HG03571 (cell line): Measurements from ENCODE around the gene TAF5L.
"Not testable (repeated sequence)": the region's sequence is repeated elsewhere in the genome, so short reads cannot be mapped to it uniquely, and the experiment has no call there.

Source experiments
- ATAC-seq: cut with Tn5 transposase; IDR thresholded peaks from one replicate; pipeline ENCODE4 v1.9.1; 2021; ENCODE audit not compliant: unreplicated experiment

Gene TAF5L

DNA sequence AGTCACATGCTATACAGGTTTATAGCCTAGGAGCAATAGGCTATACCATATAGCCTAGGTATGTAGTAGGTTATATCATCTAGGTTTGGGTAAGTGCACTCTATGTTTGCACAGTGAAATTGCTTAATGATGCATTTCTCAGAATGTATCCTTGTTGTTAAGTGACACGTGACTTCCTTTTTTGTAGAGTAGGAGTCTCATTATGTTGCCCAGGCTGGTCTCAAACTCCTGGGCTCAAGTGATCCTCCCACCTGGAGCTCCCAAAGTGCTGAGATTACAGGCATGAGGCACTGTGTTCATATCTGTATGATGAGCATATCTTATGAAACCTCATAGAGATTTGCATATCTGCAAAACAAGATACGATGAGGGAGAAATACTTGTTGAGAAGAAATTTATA lies 53.6 kb downstream of the TAF5L start:
- ATAC-seq, result no peak

DNA sequence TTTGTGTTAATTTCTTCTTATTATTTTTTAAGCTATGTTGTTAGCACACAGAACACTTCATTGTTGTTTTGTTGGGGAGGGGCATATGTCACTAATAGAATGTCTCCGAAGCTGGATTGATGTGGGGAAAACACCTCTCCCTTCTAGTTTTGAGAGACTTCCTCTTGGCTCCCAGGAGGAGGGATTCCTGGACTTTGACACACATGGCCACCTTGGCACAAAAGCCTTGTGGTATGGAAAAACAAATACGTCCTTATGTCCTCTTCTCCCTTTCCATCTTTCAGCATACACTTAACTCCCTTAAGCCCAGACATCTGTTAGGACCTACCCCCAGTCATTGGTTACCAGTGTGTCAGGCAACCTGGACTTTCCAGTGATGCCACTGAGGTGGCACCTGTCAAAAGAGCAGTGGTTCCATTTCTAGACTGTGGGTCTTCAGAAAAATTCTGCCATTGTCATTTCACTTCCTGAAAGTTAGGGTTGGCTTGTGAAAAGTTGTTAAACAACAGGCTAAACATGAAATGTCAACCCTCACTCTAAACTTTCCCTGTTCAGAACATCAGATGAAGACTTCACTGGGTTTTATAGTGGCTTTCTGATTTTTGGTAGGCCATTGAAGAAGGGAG lies 54.9 kb downstream of the TAF5L start:
- ATAC-seq, result no peak

DNA sequence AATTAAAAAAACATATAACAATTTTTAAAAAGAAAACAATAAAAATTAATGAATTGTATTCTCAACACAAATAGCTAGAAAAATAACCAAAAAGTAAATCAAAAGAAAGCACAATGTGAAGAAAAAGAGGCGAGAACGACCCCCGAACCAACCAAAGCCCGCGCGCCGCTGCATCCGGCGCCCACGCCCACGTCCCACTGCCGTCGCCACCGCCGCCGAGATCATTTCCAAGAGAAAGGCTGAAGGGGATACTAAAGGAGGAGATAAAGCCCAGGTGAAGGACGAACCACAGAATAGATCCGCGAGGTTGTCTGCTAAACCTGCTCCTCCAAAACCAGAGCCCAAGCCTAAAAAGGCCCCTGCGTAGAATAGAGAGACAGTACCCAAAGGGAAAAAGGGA lies 55.6 kb downstream of the TAF5L start:
- ATAC-seq, result no peak

DNA sequence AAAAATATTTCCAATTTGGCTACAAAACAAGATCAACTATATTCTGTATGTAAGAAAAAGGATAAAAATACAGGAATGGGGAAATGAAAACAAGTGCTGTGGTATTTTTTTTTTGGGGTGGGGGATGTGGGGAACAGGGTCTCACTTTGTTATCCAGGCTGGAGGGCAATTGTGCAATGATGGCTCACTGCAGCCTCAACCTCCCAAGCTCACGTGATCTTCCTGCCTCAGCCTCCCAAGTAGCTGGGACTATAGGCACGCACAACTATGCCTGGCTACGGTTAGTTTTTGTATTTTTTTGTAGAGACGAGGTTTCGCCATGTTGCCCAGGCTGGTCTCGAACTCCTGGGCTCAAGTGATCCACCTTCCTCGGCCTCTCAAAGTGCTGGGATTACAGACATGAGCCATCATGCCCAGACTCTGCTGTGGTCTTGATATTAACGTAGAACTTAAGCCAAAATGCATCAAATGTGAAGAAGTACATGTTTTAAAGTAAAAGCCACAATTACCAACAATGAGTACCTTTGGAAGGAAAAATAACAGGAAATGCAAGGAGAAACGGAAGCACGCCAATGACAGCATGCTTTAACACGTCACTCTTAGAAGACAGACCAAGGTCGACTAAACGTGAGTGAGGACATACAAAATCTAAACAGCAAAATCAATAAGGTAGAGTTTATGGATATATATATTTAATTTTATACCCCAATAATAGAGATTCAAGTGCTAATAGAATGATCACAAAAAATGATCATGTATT lies 58.6 kb downstream of the TAF5L start:
- no peak for ATAC-seq

DNA sequence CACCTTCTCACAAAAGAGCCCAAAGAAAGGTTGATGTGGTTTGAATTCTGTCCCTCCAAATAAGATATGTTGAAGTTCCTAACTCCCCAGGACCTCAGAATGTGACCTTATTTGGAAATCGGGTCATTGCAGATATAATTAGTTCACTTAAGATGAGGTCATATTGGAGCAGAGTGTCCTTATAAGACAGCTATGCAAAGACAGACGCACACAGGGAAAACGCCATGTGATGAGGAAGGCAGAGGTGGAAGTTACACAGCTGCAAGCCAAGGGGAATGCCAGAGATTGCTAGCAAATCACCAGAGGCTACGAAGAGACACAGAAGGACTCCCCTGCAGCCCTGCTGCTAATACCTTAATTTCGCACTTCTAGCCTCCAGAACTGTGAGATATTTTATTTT lies 62.2 kb downstream of the TAF5L start:
- no peak for ATAC-seq

DNA sequence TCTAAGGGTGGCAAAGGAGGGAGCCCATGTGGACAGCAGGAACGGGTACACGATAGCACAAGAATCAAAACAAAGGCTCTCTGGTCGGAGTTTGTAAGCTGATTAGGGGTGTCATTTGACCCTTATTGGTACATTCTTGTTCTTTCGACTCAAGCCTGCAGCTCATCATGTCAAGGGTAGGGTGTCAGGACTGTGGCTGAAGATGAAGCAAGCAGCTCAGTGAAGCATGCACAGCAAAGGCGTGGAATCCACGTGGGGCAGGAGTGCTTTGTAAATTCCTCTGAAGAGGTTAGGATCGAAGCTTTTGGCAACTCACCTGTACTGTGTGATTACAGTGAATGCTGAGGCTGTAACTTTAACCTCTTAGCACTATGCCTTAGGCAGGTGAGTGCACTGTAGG lies 62.7 kb downstream of the TAF5L start:
- ATAC-seq, result no peak

DNA sequence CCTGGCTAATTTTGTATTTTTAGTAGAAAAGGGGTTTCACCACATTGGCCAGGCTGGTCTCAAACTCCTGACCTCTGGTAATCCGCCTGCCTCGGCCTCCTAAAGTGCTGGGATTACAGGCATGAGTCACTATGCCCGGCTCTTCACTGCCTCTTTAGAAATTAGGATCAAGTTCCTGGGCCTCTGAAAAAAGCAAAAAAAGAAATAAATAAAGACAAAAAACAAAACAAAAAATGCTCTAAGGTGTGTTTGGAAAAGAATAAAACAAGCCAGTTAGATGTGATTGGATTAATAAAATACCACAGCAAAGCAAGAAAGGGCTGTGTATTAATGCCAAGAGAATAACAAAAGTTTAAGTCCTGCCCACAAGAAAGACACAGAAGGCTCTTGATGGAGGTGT lies 63.2 kb downstream of the TAF5L start:
- no peak for ATAC-seq

DNA sequence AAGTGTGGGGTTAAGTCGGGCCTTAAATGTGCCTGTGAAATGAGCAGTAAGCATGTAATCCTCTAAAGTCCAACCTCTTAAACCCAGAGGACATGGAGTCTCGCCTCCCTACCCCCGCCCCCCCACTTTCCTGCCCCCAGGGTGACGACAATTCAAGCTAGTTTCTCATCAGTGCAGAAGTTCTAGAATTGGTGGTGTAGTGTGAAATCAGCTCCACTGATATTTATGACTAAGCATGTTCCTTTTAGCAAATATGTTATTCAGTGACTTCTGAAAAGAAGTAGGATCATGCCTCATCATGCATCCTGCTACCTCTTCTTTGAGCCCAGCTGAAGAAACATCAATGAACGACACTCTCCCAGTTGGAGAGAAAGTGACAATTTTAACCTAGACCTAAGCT lies 64.8 kb downstream of the TAF5L start:
- ATAC-seq, result no peak

DNA sequence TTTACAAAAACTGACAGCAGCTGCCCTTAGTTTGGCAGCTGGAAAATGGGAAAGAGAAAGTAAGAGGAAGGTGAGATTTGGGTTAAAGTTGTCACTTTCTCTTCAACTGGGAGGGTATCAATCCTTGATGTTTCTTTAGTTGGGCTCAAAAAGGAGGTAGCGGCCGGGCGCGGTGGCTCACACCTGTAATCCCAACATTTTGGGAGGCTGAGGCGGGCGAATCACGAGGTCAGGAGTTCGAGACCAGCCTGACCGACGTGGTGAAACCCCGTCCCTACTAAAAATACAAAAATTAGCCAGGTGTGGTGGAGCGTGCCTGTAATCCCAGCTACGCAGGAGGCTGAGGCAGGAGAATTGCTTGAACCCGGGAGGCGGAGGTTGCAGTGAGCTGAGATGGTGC lies 65.8 kb downstream of the TAF5L start:
- ATAC-seq, result not testable (repeated sequence)

DNA sequence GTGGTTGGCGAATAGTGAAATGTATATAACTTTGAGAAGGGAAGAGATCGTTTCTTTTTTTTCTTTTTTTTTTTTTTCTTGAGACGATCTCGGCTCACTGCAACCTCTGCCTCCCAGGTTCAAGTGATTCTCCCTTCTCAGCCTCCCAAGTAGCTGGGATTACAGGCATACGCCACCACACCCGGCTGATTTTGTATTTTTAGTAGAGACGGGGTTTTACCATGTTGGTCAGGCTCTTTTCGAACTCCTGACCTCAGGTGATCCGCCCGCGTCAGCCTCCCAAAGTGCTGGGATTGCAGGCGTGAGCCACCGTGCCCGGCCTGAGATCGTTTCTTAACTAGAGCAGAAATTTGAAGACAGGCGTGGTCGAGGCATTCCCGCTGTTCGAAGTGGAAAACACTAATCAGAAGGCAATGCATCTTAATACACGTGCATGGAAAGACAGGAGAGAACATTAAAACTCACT lies 66.6 kb downstream of the TAF5L start:
- ATAC-seq, result not testable (repeated sequence)

DNA sequence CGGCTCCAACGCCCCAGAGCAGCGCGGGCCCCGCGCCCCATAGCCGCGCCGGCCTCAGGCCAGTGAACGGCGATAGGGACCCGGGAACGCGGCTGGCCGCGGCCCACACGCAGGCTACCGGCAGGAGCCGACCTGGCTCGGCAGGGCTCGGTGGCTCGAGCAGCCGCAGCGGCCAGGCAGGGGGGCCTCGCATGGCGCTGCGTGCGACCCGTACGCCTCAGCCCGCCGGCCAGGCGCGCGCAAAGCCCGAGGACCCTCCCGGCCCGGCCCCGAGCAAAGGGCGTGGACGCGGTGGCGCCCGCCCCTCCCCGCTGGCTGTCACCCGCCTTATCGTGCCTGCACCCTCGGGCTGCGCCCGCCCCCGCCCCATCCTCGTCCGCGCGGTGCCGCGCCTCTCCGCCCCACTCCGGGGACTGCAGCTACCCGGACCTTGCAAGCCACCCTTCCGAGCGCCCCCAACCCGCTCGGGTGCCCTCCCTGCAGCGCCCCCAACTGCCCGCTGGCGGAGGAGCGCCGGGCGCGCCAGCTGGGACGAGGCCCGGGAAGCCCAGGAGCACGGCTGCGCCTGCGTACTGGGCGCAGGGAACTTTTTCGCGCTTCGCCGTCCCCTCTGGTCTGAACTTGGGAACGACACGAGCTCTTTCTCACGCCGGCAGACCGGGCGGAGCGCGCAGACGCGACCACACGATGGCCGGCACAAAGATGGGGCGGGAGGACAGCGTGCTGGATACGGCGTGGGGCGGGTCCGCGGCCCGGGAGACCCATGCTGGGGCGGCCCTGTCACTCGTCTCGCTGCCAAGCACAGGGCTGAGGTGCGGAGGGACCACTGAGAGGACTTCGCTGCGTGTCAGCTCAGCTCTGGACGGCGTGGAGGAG lies 67.2 kb downstream of the TAF5L start, which contains the start of gene ABCB10:
Gene ABCB10 (minus strand): TSS at position 248 of the 876 bp plus-strand sequence. CDS start 55 bp downstream, at position 193.
- ATAC-seq, result peak; percentile 82

DNA sequence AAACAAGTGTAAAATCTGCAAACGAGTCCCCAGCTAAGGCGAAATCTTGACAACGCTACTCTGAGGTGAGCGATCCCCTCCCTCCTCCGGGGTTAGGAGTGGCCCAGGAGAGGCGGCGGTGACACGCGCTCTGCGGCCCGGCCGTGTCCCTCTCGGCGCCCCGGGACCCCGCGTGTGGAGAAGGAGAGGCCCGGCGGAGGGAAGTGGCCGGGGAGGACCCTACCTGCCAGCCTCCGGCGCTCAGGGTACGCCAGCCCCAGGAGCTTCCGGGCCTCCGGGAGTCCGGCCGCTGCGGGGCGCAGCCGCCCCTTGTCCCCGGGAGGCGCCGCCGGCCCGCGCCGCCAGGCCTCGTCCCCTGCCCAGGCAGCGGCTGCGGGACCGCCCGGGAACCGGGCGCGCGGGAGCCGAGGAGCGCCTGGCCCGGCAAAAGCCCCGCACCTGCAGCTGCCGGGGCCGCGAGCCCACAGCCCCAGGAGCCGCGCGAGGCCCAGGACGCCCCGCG lies 68.0 kb downstream of the TAF5L start:
- ATAC-seq, result peak; percentile 35

DNA sequence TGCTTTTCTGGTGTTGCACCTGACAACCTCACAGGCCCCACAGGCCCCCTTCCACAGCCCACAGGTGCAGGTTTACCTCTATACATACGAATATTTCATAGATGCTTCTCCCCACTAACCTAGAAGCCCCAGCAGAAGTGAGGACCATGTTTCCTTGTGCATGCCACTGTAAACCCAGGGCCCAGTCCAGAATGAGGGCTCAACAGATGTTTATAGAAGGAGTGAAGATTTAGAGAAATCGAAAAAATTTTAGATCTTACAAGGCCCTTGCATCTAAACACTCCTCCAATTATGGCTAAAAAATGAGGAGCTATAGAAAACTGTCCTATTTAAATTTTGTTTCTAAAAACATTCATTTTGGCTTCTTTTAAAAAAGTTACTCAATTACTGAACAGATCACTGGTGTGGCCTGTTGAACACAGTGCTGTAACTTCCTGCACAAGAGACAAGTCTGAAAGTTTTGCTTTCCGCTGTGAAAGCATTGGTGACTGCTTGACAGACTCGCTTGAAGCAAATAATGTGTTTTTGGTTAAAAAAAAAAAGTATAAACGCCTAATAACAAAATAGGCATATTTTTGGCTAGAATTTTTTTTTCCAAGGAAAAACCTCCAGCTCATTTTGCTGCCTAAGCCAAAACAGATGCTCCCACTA lies 68.6 kb downstream of the TAF5L start:
- ATAC-seq, result no peak

DNA sequence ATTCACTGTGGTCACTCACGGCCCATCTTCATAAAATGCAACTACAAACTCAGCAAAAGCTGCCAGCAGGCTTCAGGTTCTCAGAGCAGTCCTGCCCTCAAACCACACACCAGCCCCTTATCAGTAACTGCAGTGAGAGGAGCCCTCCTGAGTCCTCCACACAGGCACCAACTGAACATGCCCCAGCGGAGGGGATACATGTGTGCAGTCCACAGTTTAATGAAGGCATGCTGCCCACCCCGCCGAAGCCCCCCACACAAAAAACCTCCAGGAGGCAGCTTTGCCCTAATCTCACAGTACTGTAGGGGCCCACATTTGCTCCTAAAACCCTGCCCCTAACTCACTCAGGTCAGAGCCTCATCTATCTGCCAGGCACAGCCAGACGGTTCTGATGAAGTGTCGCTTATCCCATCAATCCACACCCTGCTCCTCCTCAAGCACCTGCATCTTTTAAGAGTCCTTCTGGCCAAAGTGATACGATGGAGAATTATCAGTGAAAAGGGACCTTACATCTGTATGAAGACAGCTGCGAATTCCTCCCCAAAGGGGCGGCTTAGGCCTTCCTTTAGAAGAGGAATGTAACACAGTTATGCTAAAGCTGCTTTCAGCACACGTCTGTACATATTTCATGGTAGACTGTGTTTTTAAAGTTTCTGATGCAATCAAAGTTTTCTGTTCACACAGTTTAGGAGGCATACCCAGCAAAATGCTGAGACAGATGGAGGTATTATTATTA lies 70.9 kb downstream of the TAF5L start:
- no peak for ATAC-seq

DNA sequence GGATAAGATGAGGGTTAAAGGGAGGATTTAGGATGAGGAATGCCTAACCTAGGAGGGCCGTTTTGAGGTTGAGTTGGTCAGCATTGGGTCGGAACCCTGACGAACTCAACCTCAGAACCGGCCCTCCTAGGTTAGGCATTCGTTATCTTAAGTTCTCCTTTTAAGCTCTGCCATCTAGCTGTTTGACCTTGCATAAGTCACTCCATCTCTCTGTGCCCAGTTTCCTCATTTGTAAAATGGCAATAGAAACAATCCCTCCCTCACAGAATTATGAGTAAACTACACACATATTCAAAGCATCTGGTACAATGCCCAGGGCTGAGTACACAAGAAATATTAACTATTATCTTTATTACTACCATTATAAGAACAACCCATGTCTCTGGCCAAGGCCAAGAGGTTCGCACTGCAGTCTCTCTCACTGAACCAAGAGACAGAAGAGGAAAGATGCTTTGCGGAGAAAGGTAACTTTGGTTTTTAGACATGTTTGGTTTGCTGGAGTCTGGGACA lies 72.2 kb downstream of the TAF5L start:
- no peak for ATAC-seq

DNA sequence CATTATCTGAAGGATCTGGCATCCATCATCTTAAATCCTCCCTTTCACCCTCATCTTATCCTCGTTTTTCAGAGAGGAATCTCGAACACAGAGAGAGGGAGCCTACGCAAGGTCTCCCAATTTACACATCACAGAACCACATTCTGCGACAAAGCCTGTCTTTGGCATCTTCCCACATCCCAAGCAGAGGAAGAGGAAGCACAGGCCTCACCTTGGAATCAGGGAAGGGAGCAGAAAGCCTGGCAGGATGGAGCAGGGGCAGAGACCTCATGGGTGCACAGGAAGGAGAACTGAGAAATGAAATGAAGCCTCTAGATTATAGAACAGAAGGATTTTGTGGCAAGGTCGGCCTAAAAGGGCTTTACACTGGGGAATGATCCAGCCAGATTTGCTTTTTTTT lies 73.2 kb downstream of the TAF5L start:
- no peak for ATAC-seq

DNA sequence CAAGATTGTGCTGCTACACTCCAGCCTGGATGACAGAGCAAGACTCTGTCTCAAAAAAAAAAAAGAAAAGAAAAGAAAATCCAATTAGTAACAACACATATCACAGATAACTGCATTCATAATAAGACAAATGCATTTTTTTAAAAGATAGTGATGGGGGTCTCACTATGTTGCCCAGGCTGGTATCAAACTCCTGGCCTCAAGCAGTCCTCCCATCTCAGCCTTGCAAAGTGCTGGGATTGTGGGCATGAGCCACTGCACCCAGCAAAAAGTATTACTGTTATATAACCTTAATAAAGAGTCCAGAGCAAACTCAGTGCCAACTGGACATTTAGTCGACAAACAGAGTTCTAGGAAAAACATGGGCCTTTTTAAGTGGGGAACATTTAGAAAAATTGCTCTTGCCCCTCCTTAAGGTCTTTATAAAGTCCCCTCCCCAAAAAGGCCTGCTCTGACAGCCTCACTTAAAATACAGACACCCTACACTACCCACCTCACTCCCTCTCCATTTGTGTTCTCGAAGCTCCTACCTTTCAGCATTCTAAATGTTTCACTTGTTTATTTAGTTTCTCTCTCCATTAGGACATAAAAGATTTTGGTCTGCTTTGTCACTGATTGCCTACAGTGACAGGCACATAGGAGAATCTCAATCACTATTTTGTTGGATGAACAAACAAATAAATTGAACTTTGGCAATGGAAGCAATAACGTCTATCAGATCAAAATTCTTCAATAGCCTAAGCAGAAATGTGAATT lies 74.9 kb downstream of the TAF5L start:
- no peak for ATAC-seq

DNA sequence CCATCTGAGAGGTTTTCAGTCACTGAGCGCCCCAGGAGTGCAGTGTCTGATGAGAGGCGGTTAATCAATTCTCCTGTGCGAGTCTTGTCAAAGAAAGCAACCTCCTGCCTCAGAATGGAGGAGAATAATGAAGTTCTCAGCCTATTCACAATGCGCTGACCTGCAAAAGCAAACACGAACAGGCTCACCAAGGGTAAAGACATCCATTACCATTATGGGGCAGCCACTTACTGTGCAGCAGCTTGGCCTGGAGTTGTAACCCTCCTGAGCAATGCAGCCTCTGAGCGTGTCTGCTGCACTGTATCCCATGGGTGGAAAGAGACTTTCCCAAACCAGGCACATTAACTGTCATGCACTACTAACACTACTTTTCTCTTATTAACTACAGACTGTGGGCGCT lies 78.4 kb downstream of the TAF5L start:
- ATAC-seq, result no peak

DNA sequence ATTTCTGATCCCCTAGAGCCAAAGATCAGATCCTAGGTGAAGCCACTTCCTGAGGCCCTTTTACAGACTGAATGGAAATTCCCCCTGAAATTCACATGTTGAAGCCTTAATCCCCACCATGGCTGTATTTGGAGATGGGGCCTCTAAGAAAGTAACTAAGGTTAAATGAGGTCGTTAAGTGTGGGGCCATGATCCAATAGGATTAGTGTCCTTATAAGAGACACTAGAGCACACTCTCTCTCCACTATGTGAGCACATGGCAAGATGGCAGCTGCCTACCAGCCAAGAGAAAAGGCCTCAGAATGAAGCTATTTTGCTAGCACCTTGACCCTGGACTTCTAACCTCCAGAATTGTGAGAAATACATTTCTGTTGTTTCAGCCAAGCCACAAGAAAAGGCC lies 81.3 kb downstream of the TAF5L start:
- no peak for ATAC-seq
